CD14-positive monocyte (primary cell): ENCODE data around the gene PLXNA2. TPM values are rescaled to one million over a fixed set of nuclear protein-coding genes. Genes with fewer than 3 reads are reported as not detected.

Experiments
- DNase-seq, 3 donors: peaks; one replicate each; pipeline ENCODE4 v3.0.0-alpha.2; 2011 to 2022
- H2AFZ ChIP-seq: 2 replicates; pipeline ENCODE4 v1.6.0; 2012; ENCODE audit warnings: mild to moderate bottlenecking, low read depth, low read length, inconsistent platforms; ENCODE audit not compliant: insufficient read depth, poor library complexity, severe bottlenecking
- H3K27ac ChIP-seq, 2 donors: 1 replicate in 1 of 2; 2 replicates in 1 of 2; pipeline ENCODE4 v1.5.1; 2012 to 2013; ENCODE audit warnings: low read length in 2 of 2, control low read depth in 1 of 2, inconsistent platforms in 1 of 2, low read depth in 1 of 2, mild to moderate bottlenecking in 1 of 2
- H3K27me3 ChIP-seq, 2 donors: one replicate each; pipeline versions ENCODE4 v1.6.0 to v1.6.1; 2011 to 2013; ENCODE audit warnings: low read length in 2 of 2; ENCODE audit not compliant: control insufficient read depth in 2 of 2, insufficient read depth in 2 of 2
- H3K36me3 ChIP-seq, 2 donors: replicated peaks in 1 of 2; 1 replicate in 1 of 2; 2 replicates in 1 of 2; pipeline versions ENCODE4 v1.5.1 to v1.6.1; 2012 to 2013; ENCODE audit warnings: low read length in 2 of 2, control low read depth in 1 of 2, inconsistent platforms in 1 of 2, mild to moderate bottlenecking in 1 of 2; ENCODE audit not compliant: insufficient read depth in 2 of 2, control insufficient read depth in 1 of 2
- H3K4me1 ChIP-seq, 2 donors: 1 replicate in 1 of 2; 2 replicates in 1 of 2; pipeline versions ENCODE4 v1.5.1 to v1.6.1; 2012 to 2013; ENCODE audit warnings: low read length in 2 of 2, control low read depth in 1 of 2, inconsistent platforms in 1 of 2, mild to moderate bottlenecking in 1 of 2, moderate library complexity in 1 of 2; ENCODE audit not compliant: insufficient read depth in 2 of 2, control insufficient read depth in 1 of 2
- H3K4me2 ChIP-seq: replicated peaks from 2 replicates; pipeline ENCODE3; 2012; ENCODE audit warnings: low read length, moderate library complexity, mild to moderate bottlenecking; ENCODE audit not compliant: poor library complexity, severe bottlenecking; ENCODE audit errors: extremely low read depth
- H3K4me3 ChIP-seq, 3 experiments: fragments of 200-600 bp in 1 of 3; sonication (generic) in 1 of 3; replicated peaks in 1 of 3; 1 replicate in 2 of 3; 2 replicates in 1 of 3; pipeline ENCODE4 v1.5.1; 2011 to 2013; ENCODE audit warnings: low read length in 3 of 3, mild to moderate bottlenecking in 3 of 3, control low read depth in 2 of 3, low read depth in 2 of 3, inconsistent platforms in 1 of 3, moderate library complexity in 1 of 3
- H3K79me2 ChIP-seq: 2 replicates; pipeline ENCODE4 v1.6.0; 2012; ENCODE audit warnings: mild to moderate bottlenecking, control low read depth, inconsistent platforms, low read length, moderate library complexity; ENCODE audit not compliant: insufficient read depth
- H3K9ac ChIP-seq: 2 replicates; pipeline ENCODE4 v1.6.0; 2017; ENCODE audit warnings: low read length, mild to moderate bottlenecking; ENCODE audit not compliant: insufficient read depth, poor library complexity, severe bottlenecking
- H3K9me3 ChIP-seq, 2 donors: replicated peaks in 1 of 2; 1 replicate in 1 of 2; 2 replicates in 1 of 2; pipeline versions ENCODE4 v1.5.1 to v1.6.1; 2012 to 2013; ENCODE audit warnings: low read length in 2 of 2, control low read depth in 1 of 2; ENCODE audit not compliant: control insufficient read depth in 1 of 2, insufficient read depth in 1 of 2
- H4K20me1 ChIP-seq: 2 replicates; pipeline ENCODE4 v1.6.0; 2012; ENCODE audit warnings: mild to moderate bottlenecking, low read length, control low read depth, moderate library complexity; ENCODE audit not compliant: insufficient read depth
- H3K27ac Mint-ChIP-seq, 7 donors: one replicate each; pipeline ENCODE4 v1.8.0; 2020; ENCODE audit warnings: mild to moderate bottlenecking in 7 of 7, mixed read lengths in 7 of 7, moderate library complexity in 6 of 7, inconsistent platforms in 2 of 7
- H3K27me3 Mint-ChIP-seq, 3 donors: one replicate each; pipeline ENCODE4 v1.8.0; 2021 to 2022; ENCODE audit warnings: low read depth in 3 of 3, mild to moderate bottlenecking in 3 of 3, mixed read lengths in 3 of 3, moderate library complexity in 3 of 3, inconsistent platforms in 1 of 3
- H3K36me3 Mint-ChIP-seq, 2 donors: one replicate each; pipeline ENCODE4 v1.8.0; 2020; ENCODE audit warnings: mixed read lengths in 2 of 2, inconsistent platforms in 1 of 2, mild to moderate bottlenecking in 1 of 2
- H3K4me1 Mint-ChIP-seq: one replicate; pipeline ENCODE4 v1.8.0; 2020; ENCODE audit warnings: mild to moderate bottlenecking, mixed read lengths
- H3K4me3 Mint-ChIP-seq, 2 donors: one replicate each; pipeline ENCODE4 v1.8.0; 2020; ENCODE audit warnings: mild to moderate bottlenecking in 2 of 2, mixed read lengths in 2 of 2, moderate library complexity in 1 of 2
- H3K9me3 Mint-ChIP-seq, 7 donors: one replicate each; pipeline ENCODE4 v1.8.0; 2020 to 2022; ENCODE audit warnings: mixed read lengths in 7 of 7, mild to moderate bottlenecking in 6 of 7, moderate library complexity in 6 of 7, inconsistent platforms in 2 of 7
- WGBS: methylation state at CpG from one replicate; pipeline ENCODE4 v1.1.5; 2013; ENCODE audit warnings: missing lambda C conversion rate; ENCODE audit not compliant: insufficient coverage; 5-methylcytosine and 5-hydroxymethylcytosine counted together
- intact Hi-C, 2 donors: fragments of 100-400 bp; cut with micrococcal nuclease; formaldehyde crosslinking; loops; one replicate each; pipeline versions ENCODE4 v1.15.0 to v1.15.1; 2023
- polyA plus RNA-seq, 3 donors: library from polyadenylated mRNA; depleted of rRNA in 1 of 3; unstranded in 2 of 3; stranded (reverse) in 1 of 3; fragments of 300-500 nt in 2 of 3; fragments of >200 nt in 1 of 3; fragmentation: Illumina TruSeq in 2 of 3; gene quantifications; 1 replicate in 2 of 3; 2 replicates in 1 of 3; pipeline ENCODE4 v1.2.3, GENCODE V29; 2012 to 2021
- TF ChIP-seq, protein P1 (sequence below): fragments of 200-600 bp; IDR thresholded peaks from one replicate; pipeline ENCODE4 v1.8.0; 2022; ENCODE audit warnings: antibody characterized with exemption, mild to moderate bottlenecking

The PLXNA2 gene
- polyA plus RNA-seq, 3 donors = 0.75 to 2.1 (median 1.1) TPM

DNA sequence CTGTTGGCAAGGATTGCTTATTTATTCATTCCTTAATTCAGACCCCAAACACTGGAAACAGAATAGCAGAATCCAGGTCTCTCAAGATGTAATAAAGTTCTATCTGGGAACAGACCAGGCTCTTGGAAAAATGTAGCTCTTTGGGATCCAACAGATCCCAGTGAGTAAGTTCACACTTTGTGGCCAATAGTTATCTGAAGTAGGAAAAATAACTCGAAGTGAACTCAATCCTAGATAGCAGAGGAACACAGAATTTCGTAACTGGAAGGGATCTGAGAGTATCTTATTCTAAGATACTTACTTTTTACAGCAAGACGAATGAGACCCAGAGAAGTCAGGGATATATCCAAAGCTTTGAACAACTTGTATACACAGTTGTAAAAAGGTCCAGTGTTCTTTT lies 182.6 kb downstream of the PLXNA2 start:
- Histone ChIP-seq H3K27ac (no peak overlapping the region), H3K4me3 (no peak overlapping the region), H3K4me2 (no peak overlapping the region), H3K4me1 (peaks cover 11 to 13% of the 10 kb centered on the region in 2 donors), H3K36me3 (no peaks in the 10 kb centered on the region), H3K79me2 (no peaks in the 10 kb centered on the region), H4K20me1 (no peaks in the 10 kb centered on the region), H3K9me3 (no peaks in the 10 kb centered on the region), H3K9ac (no peak overlapping the region), H2AFZ (no peak overlapping the region), H3K27me3 (no peaks in the 10 kb centered on the region)
- H3K27ac Mint-ChIP-seq = no peak overlapping the region
- H3K27me3 Mint-ChIP-seq = peaks cover 0 to 1% (median 0%) of the 10 kb centered on the region in 3 donors
- H3K9me3 Mint-ChIP-seq = no peaks in the 10 kb centered on the region
- intact Hi-C loops = no loop called here
- no peaks in the 10 kb centered on the region for H3K36me3 Mint-ChIP-seq
- TF ChIP-seq, protein P1, sequence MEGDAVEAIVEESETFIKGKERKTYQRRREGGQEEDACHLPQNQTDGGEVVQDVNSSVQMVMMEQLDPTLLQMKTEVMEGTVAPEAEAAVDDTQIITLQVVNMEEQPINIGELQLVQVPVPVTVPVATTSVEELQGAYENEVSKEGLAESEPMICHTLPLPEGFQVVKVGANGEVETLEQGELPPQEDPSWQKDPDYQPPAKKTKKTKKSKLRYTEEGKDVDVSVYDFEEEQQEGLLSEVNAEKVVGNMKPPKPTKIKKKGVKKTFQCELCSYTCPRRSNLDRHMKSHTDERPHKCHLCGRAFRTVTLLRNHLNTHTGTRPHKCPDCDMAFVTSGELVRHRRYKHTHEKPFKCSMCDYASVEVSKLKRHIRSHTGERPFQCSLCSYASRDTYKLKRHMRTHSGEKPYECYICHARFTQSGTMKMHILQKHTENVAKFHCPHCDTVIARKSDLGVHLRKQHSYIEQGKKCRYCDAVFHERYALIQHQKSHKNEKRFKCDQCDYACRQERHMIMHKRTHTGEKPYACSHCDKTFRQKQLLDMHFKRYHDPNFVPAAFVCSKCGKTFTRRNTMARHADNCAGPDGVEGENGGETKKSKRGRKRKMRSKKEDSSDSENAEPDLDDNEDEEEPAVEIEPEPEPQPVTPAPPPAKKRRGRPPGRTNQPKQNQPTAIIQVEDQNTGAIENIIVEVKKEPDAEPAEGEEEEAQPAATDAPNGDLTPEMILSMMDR = no peak
- H3K4me3 Mint-ChIP-seq = no peak overlapping the region
- WGBS = no CpG with 5 or more reads among the region's 3 CpGs
- no peak for DNase-seq
- peaks cover 13% of the 10 kb centered on the region for H3K4me1 Mint-ChIP-seq

DNA sequence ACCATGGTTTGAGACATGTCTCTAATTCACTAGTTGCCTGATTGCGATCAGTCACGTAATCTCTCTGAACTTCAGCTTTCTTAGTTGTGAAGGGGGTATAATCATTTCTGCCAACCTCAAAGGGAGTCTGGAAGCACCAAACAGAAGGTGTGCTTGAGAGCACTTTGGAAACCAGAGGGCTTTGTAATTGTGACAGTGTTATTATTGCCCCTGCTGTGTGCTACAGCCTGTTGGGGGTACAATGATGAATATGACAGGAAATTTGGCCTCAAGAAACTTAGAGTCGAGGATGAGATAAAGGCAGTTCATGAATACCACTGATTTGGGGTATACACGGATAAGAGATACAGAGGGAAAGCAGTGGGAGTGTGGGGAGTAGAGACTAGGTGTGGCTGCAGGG lies 183.1 kb downstream of the PLXNA2 start:
- H3K4me3 ChIP-seq = no peak overlapping the region
- no peak for DNase-seq
- H3K4me2 ChIP-seq = no peak overlapping the region
- no peaks in the 10 kb centered on the region for H3K36me3 ChIP-seq
- no peaks in the 10 kb centered on the region for H3K27me3 ChIP-seq
- no peak overlapping the region for H3K27ac ChIP-seq
- TF ChIP-seq, protein P1 = no peak
- peaks cover 8% of the 10 kb centered on the region in 2 donors for H3K4me1 ChIP-seq
- no peaks in the 10 kb centered on the region for H3K36me3 Mint-ChIP-seq
- no peaks in the 10 kb centered on the region for H4K20me1 ChIP-seq
- H3K9ac ChIP-seq = no peak overlapping the region
- intact Hi-C loops = no loop called here
- H3K4me3 Mint-ChIP-seq = no peak overlapping the region
- H3K79me2 ChIP-seq = no peaks in the 10 kb centered on the region
- H2AFZ ChIP-seq = no peak overlapping the region
- WGBS = 86% methylated on average over 1 of the region's 4 CpGs
- H3K9me3 Mint-ChIP-seq = no peaks in the 10 kb centered on the region
- H3K4me1 Mint-ChIP-seq = peaks cover 10% of the 10 kb centered on the region
- no peaks in the 10 kb centered on the region for H3K9me3 ChIP-seq
- no peak overlapping the region for H3K27ac Mint-ChIP-seq
- peaks cover 0 to 1% (median 0%) of the 10 kb centered on the region in 3 donors for H3K27me3 Mint-ChIP-seq
